Stimulated activated CD8-positive, alpha-beta memory T cell treated with anti-CD3 and anti-CD28 coated beads, Interleukin-4, amount 100 ng/mL, for 48 hours (primary cell): ENCODE measurements around the gene NXPH2.

Source experiments
- DNase-seq: peaks from one replicate; pipeline ENCODE4 v3.0.0-alpha.2; 2020

The NXPH2 gene

DNA sequence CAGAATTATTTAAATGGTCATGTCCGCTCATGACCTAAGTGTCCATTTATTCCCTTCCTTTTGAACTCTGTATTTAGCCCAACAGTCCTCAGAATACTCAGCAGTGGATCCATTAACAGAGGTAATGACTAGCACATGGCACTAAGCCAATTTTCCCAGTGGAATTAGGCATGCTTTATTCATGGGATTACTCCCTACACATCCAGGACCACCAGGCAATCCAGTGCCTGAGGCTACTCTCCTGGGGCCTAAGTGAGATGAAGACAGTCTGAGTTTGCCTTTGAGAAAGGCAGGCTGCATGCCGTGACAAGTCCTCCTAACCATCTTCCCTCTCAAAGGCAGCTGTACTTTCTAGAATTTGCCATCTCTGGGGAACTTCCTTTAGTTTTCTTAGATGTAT is 150.0 kb downstream of the NXPH2 start:
- no peak for DNase-seq

DNA sequence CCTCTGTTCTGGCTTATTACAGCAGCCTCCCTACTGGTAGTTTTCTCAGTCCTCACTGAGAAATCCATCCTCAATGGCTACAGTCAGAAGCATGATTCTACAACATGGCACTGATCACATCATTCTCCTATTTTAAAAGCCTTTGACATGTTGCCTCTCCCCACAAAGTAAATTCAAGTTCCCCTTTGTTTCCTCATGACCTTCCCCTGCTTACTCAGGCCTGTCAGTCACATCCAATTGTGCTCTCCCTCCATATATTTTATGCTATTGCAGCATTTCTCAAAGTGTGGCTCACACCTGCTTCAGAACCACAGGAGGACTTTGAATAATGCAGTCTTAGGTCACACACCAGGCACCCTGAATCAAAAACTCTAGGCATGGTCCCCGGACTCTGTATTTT is 154.0 kb downstream of the NXPH2 start:
- DNase-seq: no peak

DNA sequence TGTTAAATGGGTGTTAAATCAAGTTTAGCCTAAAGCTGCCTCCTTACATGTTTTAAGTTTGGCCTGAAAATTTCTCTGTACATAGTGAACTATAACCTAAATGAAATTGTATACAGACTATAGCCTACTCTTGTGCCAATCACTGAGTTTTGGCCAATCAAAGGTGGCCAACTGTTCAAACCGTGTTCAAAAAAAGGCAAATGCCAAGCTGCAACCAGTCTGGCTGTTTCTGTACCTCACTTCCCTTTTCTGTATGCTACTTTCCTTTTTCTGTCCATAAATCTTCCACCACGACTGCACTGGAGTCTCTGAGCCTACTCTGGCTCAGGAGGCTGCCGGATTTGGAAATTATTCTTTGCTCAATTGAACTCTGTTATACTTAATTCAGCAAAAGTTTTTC is 157.6 kb downstream of the NXPH2 start:
- DNase-seq: no peak

DNA sequence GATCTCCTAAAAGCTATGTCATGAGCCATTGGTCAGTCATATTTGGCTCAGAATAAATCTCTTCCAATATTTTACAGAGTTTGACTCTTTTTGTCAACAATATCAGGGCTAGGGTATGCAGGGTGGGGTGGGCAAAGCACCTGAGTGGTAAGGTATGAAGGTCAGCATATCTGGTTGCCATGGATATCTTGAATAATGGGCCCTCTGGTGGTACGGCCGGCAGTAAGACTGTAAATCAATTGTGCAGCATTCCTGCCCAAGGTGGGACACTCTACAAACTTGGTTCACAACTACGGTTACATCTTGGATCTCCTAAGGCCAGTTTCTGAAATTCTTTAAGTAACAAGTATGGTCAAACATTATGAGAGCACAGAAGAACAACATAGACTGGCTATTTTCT is 159.1 kb downstream of the NXPH2 start:
- no peak for DNase-seq

DNA sequence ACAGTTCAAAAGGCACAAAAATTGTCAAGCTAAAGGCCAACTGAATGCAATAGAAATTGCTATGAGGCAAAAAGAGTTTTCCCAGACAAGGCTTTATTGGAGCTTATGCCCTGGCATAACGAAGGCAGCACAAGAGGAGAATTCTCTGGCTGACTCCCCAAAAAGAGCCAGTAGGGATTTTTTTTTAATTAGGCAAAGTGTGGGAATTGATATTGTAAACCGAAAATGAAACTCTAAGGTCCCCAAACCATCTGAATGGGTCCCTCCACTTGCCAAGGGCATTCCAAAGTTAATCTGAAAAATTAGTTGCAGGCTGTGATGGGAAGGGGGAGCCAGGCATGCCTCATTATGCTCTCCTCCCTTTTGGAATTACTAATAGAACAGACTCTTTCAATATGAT is 159.8 kb downstream of the NXPH2 start:
- no peak for DNase-seq
